ENCODE measurements around the gene TNP2.
A peak's percentile ranks its signal among the peaks of the same experiment; 100 is the strongest.

The TNP2 gene

DNA sequence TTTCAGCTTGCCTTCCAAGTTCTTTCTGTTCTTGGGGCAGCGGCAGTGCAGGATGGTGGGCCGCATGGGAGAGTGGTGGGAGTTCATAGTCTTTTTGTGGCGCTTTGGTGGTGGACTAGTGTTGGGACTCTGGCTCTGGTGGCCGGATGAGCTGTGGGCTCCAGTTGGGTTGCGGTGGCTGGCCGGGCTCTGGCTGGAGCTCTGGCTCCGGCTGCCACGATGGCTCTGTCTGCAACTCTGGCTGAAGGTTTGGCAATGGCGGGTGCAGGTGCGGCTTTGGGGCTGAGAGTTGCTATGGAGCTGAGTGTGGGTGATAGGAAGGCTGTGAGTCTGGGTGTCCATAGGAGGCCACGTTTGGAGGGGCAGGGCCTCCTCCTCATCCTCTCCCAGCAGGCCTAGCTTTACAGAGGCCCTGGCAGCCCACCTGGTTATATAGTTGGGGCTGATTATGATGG lies at the start of gene TNP2:
Gene TNP2 (minus strand): TSS at position 405 of the 455 bp plus-strand sequence. CDS start 63 bp downstream, at position 342.
- DNase-seq = no peak

DNA sequence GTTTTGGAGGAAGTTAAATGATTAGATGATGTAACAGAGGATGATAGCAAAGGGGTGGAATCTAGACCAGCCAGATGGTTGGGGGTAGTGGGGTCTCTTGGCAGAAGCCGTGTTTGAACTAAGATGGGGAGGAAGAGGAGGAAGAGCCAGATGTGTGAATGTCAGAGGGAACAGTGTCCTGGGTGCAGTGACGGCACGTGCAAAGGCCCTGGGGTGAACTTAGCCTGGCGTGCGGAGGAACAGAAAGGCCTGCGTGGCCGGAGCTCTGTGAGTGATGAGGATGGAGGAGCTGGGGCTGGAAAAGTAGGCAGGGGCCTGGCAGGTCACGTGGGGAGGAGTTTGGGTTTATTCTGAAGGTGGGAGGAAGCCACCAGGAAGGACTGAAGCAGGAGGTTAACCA lies 49.7 kb upstream of the TNP2 start:
- no peak for DNase-seq

GRCh38 chr16:11316331-11317015 lies 47.3 kb upstream of the TNP2 start:
- DNase-seq = no peak

- no peak for DNase-seq
Observed at GRCh38 chr16:11315510-11315909, 46.4 kb upstream of the TNP2 start.

- no peak for DNase-seq
Observed at GRCh38 chr16:11314309-11314894, 45.3 kb upstream of the TNP2 start.

DNA sequence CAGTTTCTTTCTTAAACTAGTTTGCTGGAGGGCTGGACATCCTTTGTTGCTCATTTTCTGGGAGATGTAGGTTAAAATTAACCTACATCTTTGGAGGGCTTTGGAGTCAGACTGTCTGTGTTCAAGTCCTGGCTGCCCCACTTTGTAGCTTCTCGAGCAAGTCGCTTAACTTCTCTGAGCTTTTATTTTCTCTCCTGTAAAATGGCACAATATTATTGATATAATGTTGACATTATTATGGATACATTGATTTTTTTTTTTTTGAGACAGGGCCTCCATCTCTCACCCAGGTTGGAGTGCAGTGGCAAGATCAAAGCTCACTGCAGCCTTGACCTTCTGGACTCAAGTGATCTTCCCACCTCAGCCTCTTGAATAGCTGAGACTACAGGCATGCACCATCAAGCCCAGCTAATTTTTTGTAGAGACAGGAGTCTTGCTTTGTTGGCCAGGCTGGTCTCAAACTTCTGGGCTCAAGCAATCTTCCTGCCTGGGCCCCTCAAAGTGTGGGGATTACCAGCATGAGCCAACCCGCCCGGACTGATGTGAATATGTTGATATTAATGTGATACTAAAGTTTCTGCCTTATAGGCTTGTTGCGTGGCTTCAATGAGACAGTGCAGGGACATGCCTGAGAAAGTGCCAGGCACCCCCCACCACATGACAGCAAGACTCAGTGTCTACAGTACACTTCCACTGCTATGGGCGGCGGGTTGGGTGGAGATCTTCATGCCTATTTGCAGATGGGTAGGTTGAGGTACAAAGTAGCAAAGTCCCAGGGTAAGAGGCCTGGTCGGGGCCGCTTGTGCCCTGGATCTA lies 44.6 kb upstream of the TNP2 start:
- no peak for DNase-seq

DNA sequence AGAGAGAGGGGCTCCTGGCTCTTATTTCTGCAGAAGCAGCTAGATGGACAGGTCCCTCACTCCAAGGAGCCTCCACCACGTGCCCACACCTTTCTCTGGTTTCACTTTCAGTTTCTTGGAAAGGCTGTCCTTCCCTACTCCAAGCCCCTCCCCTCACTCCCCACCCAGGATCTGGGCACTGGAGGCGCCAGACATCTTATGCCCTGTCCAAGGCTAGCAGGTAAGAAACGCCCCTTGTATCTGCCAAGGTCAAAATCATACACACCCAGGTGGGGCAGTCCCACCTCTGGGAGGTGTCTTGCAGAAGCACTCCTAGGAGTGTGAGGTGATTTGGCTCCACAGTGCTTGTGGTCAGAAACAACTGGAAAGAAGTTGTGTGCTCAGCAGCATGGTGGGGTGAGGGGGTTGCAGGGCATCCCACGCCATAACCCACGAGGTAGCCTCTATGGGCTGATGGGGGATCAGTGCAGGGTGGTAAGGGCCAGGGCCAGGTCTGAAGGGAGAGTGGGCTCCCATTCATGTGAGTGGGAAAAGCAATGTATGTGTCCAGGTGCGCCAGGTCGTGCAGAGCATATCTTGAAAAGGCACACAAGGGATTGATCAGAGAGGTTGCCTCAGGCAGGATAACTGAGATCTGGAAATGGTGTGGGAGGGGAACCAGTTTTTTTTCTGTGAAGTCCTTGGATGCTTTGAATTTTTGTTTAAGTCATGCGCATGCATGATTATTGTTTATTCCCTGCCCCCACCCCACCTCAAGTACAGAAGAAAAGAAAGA lies 43.8 kb upstream of the TNP2 start:
- no peak for DNase-seq

- peak in 1 of 2 experiments; percentile 27 for DNase-seq
Observed at GRCh38 chr16:11310997-11311561, 42.0 kb upstream of the TNP2 start.

DNA sequence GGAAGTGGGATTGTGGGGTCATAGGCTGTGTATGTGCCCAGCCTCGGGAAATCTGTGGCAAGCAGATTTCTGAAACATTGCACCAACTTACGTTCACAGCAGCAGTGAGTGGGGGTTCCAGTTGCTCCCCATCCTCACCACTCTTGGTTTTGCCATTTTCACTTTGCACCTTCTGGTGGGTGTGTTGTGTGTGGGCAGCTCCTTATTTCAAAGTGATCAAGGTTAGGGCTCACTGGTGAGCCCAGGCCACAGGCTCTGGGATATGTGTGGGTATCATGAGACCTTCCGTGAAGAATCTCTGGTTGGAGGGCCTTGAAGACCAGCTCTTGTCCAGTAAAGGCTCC lies 41.5 kb upstream of the TNP2 start:
- DNase-seq = no peak

DNA sequence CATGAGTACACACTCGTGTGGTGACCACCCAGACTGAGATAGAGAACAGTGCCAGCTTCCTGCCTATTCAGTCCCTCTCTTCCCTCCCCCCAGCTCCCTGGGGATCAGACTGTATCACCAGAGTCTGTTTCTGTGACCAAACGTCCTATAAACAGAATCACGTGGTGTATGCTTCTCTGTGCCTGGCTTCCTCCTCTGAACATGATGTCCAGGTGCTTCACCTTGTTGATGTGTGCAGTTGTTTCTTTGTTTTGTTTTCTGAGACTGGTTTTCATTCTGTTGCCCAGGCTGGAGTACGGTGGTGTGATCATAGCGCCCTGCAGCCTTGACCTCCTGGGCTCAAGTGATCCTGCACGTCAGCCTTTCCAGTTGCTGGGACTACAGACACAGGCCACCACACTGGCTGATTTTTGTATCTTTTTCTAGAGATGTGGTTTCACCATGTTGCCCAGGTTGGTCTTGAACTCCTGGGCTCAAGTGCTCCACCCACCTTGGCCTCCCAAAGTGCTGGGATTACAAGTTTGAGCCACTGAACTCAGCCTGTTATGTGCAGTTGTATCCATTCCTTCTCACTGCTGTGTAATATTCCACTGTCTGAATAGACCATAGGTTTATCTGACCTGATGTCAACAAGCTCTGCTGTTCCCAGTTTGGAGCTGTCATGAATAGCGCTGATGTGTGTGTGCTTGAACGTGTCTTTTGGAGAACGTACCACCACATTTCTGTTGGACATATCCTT lies 40.9 kb upstream of the TNP2 start:
- no peak for DNase-seq

DNA sequence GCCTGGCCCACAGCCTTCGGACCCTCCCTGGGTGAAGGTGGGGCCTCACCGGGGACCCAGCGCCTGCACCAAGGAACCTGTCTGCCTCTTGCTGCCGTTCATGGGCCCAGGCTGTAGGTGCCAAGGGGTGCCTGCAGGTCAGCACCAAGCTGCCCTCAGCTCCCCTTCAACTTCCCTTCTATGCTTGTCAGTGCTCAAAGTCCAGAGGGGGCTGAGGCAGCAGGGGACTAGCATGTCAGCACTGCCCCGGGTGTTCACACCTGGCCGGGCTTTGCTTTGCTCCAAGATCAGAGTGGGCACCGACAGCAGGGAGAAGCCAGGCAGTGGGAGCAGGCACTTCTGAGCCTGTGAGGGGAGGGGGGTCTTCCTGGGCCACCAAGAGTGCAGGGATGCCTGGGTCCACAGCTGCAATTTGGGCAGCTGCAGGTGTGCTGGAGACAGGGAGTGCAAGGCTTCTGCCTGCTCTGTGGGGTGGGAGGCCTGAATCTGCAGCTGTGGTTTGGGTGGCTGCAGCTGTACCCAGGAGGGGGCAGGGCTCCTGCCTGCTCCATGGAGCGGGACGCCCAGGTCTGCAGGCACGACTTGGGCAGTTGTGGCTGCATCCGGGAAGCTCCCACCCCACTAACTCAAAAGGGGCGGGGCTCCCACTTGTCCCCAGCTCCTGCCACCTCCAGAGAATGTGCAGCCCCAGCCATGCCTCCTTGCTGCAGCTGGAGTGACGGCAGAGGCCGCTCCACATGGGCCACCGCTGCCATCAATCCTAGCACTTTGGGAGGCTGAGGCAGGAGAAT lies 39.6 kb upstream of the TNP2 start:
- DNase-seq = no peak

GRCh38 chr16:11307639-11308492 lies 38.7 kb upstream of the TNP2 start:
- no peak for DNase-seq

DNA sequence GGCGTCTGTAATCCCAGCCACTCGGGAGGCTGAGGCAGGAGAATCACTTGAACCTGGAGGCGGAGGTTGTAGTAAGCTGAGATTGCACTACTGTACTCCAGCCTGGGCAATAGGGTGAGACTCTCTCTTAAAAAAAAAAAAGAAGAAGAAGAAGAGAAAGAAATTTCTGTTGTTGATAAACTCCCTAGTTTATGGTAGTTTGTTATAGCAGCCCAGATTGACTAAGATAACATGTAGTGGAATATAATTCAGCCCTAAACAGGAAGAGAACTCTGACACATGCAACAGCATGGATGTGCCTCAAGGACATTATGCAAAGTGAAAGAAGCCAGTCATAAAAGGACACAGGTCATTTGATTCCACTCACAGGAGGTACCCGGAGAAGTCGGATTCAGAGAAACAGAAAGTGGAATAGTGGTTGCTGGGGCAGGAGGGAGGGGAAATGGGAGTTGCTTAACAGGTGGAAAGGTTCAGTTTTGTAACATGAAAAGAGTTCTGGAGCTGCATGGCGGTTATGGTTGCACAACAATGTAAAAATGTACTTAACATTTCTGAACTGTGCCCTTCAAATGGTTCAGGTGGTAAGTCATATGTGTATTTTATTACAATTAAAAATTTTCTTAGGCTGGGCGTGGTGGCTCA lies 38.0 kb upstream of the TNP2 start:
- DNase-seq = no peak

GRCh38 chr16:11306381-11306780 lies 37.3 kb upstream of the TNP2 start:
- DNase-seq = no peak

- no peak for DNase-seq
Observed at GRCh38 chr16:11303405-11304138, 34.4 kb upstream of the TNP2 start.

DNA sequence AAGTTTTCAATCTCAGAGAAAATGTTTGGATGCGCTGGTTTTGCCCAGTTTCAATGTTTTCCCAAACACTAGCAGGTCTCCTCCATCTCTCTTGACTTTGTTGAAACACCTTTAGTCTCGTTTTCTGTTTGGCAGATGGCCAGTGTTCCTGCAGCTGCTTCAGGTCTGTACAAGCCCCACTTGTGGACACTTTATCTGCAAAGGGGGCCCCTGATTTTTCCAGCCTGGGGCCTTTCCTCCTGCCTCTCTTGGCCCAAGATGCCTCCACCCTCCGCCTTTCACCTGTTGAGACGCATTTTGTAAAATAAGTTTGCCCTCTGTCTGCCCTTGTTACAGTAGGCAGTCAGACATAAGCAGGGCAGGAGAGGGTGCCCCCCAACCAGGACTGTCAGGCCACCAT lies 33.9 kb upstream of the TNP2 start:
- no peak for DNase-seq

DNA sequence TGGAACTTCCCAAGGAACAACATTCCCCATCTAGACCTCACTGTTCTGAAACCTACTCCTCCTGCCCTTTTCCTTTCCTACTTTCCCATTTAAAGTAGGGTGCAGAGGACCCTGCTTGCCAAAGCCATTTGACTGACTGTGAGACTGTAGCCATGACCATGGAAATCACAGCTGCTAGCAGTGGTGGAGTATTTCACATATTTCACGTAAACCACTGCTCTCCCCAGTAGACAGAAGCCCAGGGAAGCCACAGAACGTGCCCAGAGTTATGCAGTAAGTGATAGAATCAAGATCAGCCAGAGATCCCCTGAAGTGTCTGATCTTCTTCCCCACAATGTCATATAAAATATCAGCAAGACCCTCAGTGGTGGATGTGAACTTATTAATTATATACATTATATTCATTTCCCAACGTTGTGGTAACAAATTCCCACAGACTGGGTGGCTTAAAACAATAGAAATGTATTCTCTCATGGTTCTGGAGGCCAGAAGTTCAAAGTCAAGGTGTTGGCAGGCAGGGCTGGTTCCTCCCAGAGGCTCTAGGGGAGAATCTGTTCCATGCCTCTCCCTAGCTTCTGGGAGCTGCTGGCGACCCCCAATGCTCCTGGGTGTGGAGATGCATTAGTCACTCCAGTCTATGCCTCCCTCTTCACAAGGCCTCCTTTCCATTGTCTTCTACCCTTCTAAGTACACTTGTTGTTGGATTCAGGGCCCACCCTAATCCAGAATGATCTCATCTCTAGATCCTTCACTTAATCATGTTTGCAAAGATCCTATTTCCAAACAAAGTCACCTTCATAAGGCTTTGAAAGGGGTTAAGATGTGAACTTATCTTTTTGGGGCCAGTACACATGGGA lies 32.7 kb upstream of the TNP2 start:
- DNase-seq = no peak

DNA sequence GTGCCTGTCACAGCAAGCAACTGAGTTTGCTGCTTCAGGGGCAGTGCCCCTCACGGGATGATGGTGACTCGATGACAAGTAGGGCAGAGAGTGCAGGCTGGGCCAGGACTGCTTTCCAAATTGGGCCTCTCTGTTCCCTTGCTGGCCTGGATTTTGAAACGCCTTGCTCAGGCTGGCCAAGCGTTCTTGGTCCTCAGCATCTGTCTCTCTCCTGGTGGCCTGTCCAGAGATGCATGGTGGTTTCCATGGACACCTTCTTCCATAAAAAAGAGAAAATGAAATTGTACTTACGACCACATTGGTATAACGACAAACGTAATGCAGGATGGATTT lies 31.4 kb upstream of the TNP2 start:
- DNase-seq = no peak
